Measurements from ENCODE around the gene HM13. TPM values are rescaled to one million over a fixed set of nuclear protein-coding genes. Genes with fewer than 3 reads are reported as not detected.

The HM13 gene
- total and polyA plus RNA-seq, 12 donors = 27.5 to 102 (median 34.9) TPM

- 90 to 91% methylated on average over 8 of the region's 8 CpGs for WGBS, 2 donors
- DNase-seq = peak in 1 of 2 donors; percentile 21
- H3K27ac ChIP-seq = peak overlapping the region in 2 of 10 donors; percentile 18 to 69
- H3K27me3 ChIP-seq = no peaks in the 10 kb centered on the region
- peaks cover 0 to 71% (median 15%) of the 10 kb centered on the region in 9 donors for H3K36me3 ChIP-seq
- no peak overlapping the region for H3K4me3 ChIP-seq
- intact Hi-C loops (cut with DNase I) = no loop called here
- no peaks in the 10 kb centered on the region for H3K9me3 ChIP-seq
- ATAC-seq = peak; percentile 35 to 83 (median 66)
- TF ChIP-seq CTCF (IDR thresholded peaks at IDR 0.05) = no peak
- H3K4me1 ChIP-seq = peaks cover 0 to 68% (median 15%) of the 10 kb centered on the region in 9 donors
Measured at GRCh38 chr20:31523361-31524283, 9.4 kb downstream of the HM13 start.

GRCh38 chr20:31527266-31527665, 13.0 kb downstream of the HM13 start:
- Histone ChIP-seq H3K4me3 (no peak overlapping the region), H3K27me3 (no peaks in the 10 kb centered on the region), H3K9me3 (no peaks in the 10 kb centered on the region), H3K4me1 (peaks cover 0 to 32% (median 0%) of the 10 kb centered on the region in 9 donors), H3K27ac (no peak overlapping the region), H3K36me3 (peaks cover 0 to 77% (median 28%) of the 10 kb centered on the region in 9 donors)
- intact Hi-C loops (cut with DNase I) = no loop called here
- no peak for DNase-seq
- ATAC-seq = no peak
- TF ChIP-seq CTCF (IDR thresholded peaks at IDR 0.05) = no peak
- whole genome bisulfite sequencing, 2 donors = 93 to 95% methylated on average over 6 of the region's 6 CpGs

- DNase-seq (no peak), ATAC-seq (no peak)
Measured at GRCh38 chr20:31535298-31535697, 21.1 kb downstream of the HM13 start.

GRCh38 chr20:31536575-31536974, 22.3 kb downstream of the HM13 start:
- Histone ChIP-seq H3K36me3 (peaks cover 7 to 99% (median 46%) of the 10 kb centered on the region in 9 donors), H3K27ac (no peak overlapping the region), H3K4me1 (peaks cover 0 to 13% (median 0%) of the 10 kb centered on the region in 9 donors), H3K4me3 (no peak overlapping the region), H3K9me3 (no peaks in the 10 kb centered on the region), H3K27me3 (no peaks in the 10 kb centered on the region)
- WGBS, 2 donors = 96 to 97% methylated on average over 5 of the region's 5 CpGs
- no peak for TF ChIP-seq CTCF (IDR thresholded peaks at IDR 0.05)
- no peak for DNase-seq
- intact Hi-C loops (cut with DNase I) = no loop called here
- ATAC-seq = no peak

More at GRCh38 chr20:31535298-31535697, 21.1 kb downstream of the HM13 start:
- H3K27me3 ChIP-seq = no peaks in the 10 kb centered on the region
- intact Hi-C loops (cut with DNase I) = no loop called here
- no peak overlapping the region for H3K27ac ChIP-seq
- H3K4me1 ChIP-seq = peaks cover 0 to 12% (median 0%) of the 10 kb centered on the region in 9 donors
- no peaks in the 10 kb centered on the region for H3K9me3 ChIP-seq
- no peak for TF ChIP-seq CTCF (IDR thresholded peaks at IDR 0.05)
- peaks cover 7 to 100% (median 46%) of the 10 kb centered on the region in 9 donors for H3K36me3 ChIP-seq
- H3K4me3 ChIP-seq = no peak overlapping the region
